Adrenal gland (tissue), 5 donors: Measurements from ENCODE around the gene DIP2C.

Experiments
- CTCF ChIP-seq, 6 experiments: fragments of 450-650 bp in 4 of 6; fragments of 200-600 bp in 2 of 6; sonication (generic) in 1 of 6; IDR thresholded peaks; 1 replicate in 5 of 6; 2 replicates in 1 of 6; pipeline versions ENCODE4 v1.5.1 to v1.8.0; 2016 to 2021; ENCODE audit warnings: antibody characterized with exemption in 6 of 6, mild to moderate bottlenecking in 2 of 6, moderate library complexity in 1 of 6
- POLR2A ChIP-seq, 2 donors: fragments of 450-650 bp; IDR thresholded peaks; one replicate each; pipeline ENCODE4 v1.6.1; 2017; ENCODE audit warnings: antibody characterized with exemption in 2 of 2, mild to moderate bottlenecking in 2 of 2, moderate library complexity in 1 of 2
- donor health status: DM: no; HTN: no; CAD: no.

GRCh38 chr10:338171-339037, 351.1 kb downstream of the DIP2C start:
- TF ChIP-seq CTCF (IDR thresholded peaks at IDR 0.05) (no peak), POLR2A (IDR thresholded peaks at IDR 0.05) (no peak)
